ENCODE results near the gene PLEKHG2.

Gene PLEKHG2

DNA sequence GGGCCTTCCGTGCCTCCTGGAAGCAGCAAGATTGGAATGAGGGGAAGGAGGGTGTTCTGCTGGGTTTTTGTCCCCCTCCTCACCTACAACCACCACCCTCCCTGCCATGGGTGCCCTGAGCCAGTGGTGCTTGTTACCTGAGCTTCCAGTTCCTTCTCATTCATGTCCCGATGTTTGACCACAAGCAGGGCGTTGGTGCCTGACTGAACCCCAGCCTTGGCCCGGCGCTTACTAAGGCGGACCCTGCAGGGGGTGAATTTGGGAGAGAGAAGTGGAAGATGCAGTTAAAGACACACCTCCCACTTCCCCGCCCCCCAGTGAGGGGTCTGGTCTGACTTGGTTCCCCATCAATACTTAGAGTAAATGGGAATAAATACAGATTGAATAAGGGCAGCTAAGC, 25.9 kb upstream of the PLEKHG2 start:
- DNase-seq, result no peak

DNA sequence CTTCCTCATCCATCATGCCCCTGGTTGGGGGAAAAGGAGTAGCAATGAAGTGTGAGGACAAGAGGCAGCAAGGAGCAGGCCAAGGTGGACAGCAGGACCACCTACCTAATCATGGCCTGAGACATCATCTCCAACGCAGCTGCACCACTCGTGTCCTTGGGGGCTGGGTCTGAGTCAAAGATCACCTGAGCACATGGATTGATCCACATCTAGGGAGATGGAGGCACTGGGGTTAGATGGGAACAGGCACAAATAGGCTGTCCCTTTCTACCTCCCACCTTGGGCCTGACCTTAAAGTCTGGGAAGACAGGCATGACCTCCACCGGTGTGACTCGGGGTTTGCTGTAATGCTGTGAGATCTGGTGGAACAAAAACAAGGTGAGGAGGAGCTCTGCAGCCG, 23.8 kb upstream of the PLEKHG2 start:
- no peak for DNase-seq

DNA sequence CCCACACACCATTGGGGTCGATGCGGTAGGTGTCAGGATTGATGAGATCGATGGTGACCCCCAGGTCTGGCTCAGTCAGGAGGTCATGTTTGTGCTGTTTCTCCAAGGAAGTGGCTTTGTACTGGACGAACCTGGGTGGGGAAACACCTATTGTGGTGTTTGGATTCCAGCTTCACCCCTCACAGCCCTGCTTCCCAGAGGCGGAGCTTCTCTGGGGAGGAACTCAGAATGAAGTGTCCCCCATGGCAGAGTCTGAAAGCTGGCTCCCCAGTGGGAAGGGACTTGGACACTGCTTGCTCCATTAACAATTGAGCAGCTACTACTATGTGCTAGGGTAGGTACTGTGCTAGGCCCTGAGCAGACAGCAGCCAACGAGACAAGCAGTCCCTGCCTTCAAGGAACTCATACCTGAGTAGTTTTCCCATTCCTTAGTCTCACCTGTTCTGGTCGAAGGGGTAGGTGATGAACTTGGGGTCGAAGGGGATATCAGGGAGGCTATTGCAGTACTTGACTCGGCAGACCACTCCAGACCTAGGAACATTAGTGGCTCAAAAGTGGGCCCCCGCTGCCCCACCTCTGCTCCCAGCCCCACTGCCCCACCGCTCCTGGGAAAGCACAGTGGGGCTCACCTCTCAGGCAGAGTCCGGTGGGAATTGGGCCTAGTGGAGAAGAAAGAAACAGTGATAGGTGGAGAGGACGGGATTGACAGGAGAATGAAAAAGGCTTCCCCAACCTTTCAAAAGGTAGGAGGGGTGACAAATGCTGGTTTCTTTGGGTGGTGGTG, 22.6 kb upstream of the PLEKHG2 start:
- no peak for DNase-seq

DNA sequence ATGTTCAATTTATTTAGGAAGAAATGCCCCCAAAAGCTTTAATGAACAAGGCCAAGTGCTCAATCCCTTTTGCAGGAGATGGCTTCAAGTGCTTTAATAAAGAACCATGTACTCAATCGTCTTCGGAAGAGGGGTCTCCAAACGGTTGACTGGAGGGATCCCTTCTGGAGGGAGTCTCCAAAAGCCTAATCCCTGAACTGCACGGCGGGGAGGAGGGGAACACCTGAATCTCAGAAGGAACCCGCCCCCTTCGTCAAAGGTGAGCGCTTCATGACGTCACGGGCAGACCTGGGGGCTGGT, 22.1 kb upstream of the PLEKHG2 start:
- DNase-seq, result no peak

DNA sequence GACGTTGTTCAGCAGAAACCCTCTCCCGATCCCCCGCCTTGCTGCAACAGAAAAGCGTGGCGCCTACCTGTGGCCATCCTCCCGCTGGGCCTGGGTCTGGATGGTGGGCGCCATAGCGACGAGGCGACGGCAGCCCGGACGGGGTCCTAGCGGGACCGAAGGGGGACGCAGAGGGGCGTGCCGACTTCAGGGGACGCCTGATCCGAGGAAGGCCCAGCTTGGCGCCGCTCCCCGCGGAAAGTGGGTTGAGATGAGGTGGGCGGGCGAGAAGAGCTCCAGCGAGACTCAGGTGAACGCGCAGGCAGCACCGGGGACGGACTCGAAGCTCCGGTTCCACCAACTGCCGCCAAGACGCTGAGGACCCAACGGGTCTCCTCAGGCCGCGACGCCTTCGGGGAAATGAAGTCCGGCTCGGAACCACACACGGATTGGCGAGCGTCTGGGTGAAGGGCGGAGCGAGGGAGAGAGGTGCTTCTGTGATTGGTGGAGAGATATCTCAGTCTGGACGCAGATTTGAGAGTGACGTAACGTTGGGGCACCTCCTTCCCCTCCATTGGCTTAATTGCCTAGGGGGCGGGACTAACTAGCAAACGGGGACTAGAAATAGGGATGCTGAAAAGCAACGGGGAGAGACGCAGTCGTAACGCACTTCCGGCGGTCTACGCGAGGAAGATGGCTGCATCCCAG, 21.6 kb upstream of the PLEKHG2 start, which contains the start of the genes MED29 and PAF1:
Gene MED29 (plus strand): TSS at position 628 of the 687 bp plus-strand sequence. CDS start 45 bp downstream, at position 673.
Gene PAF1 (minus strand): TSS at position 356 of the 687 bp plus-strand sequence. CDS start 242 bp downstream, at position 114.
- peak; percentile 90 for DNase-seq

DNA sequence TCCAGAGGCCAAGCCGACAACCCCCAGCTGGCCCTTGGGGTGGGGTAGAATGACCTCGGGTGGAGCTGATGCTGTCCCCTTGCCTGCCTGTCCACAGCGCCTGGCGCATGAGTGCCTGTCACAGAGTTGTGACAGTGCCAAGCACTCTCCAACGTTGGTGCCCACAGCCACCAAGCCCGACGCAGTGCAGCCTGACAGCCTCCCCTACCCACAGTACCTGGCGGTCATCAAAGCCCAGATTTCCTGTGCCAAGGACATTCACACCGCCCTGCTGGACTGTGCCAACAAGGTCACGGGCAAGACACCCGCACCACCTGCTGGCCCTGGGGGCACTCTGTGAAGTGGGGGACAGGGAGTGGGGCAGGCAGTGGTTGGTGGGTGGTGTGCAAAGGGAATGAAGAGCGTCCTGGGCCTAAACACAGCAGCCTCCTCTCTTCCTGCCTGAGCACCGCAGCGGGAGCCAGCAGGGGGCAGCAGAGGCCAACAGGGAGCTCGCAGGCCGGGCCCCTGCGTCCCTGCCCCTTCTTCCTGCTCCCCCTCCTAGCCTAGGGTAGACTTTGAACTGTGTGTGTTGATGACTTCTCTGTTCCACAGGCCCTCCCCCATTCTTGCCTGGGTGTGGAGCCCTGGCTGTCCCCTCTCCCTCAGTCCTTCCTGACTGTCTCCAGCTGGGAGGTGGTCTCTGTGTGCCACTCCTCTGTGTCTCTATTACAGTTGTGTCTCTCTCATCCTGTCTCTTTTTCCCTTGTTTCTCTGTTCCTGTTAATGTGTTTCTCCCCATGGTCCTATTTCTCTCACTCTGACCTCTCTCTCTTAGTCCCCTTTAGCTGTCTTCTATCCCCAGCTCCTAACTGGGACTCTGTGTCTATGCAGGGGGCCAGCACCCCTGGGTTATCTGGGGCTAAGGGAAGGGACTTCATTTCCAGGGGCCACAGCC, 14.8 kb upstream of the PLEKHG2 start:
- DNase-seq, result peak; percentile 96

DNA sequence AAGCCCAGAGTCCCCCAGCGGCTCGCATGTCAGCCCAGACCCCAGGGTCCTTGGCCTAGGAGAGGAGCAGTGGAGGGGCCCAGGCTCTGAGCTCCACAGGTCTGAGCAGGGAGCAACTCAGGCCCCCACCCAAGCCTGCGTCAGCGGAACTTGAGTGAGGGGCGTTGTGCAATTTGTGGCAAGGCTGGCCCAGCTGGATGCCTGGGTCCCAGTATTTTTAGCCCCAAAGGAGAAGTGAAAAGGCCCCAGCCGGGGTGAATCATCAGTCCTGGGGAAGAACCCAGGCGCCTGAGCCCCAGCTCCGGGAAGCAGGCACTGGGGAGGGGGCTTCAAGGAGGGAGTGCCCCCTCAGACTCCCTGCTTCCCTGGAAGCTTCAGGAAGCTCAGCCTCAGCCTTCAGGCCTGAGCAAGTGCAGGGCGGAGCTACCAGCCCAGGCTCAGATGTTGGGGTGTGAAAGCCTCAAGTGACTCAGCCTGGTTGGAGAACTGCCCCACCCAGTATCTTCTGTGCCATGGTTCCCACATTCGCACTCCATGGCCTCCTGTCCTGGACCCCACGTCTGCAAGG, 14.1 kb upstream of the PLEKHG2 start:
- DNase-seq, result peak; percentile 39

DNA sequence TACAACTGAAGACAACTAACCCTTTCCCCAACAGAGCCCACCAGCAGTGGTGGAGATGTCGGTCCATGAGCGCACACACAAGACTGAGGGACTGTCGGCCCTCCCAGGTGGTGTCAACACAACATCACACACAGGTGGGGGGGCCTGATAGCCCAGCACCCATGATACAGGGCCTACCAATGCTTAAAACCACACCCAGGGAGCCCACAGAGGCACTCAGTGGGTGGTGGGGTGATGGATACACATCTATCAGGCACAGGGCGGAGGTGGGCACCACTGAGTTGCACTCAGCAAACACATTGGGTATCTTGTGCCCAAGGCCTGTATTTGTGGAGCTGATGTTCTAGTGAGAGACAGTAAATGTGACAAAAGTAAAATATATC, 12.8 kb upstream of the PLEKHG2 start:
- no peak for DNase-seq

DNA sequence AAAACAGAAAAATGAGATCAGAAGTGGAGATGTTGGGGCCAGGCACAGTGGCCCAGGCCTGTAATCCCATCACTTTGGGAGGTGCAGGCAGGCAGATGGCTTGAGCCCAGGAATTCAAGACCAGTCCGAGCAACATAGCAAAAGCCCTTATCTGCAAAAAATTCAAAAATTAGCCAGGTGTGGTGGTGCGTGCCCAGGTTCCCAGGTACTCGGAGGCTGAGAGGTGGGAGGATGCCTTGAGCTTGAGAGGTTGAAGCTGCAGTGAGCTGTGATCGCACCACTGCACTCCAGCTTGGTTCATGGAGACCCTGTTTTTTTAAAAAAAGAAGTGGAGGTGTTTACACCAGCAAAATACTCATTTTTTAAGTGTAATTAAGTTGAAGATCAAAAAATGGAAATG, 12.4 kb upstream of the PLEKHG2 start:
- no peak for DNase-seq

DNA sequence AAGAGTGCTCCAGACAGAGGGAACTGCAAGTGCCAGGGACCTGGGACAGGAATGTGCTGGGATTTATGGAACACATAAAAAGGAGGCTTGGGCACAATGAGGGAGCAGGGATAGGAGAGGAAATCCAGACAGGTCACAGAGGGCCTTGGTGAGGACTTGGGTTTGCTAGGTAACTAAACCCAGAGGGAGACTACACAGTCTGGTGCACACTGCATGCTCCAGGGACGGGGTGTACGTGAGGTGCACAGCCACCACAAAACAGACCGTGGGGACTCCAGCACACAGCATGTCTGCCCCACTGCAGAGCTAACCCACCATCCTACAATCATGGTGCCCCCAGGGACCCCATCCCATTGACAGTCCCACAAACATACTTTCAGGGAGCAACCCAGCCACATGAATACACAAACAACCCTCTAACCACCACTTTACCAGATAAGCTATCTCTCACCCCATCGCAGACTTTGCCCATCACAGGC, 11.4 kb upstream of the PLEKHG2 start:
- DNase-seq, result no peak

DNA sequence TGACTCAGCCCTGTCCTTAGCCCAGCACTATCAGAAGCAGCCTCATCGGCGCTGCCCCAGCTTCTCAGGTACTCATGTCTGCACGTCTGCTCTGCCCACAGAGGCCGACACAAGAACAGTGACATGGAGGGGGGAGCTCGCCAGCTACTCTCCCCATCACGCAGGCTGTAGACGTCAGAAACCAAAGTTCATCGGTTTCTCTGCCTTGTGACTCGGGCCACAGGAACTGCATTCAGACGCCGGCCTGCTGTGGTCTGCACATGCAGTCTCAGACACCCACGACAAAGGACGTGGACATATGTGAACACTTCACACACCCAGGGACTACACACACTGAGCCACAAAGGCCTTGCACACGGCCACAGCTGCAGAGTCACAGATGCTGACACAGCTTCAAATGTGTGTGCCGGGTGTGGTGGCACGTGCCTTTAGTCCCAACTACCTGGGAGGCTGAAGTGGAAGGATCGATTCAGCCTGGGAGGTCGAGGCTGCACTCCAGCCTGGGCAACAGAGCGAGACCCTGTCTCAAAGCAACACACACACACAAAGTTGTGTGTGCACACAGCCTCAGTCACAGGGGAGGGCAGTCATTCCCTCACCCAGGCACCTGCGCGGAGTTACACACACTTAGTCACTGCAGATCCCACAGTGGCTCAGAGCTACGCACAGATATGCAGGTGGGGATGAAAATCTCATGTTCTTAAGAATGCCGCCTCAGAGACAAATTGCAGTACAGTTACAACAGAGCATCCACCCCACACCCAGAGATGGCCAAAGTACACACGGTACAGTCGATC, 10.7 kb upstream of the PLEKHG2 start:
- peak; percentile 59 for DNase-seq

DNA sequence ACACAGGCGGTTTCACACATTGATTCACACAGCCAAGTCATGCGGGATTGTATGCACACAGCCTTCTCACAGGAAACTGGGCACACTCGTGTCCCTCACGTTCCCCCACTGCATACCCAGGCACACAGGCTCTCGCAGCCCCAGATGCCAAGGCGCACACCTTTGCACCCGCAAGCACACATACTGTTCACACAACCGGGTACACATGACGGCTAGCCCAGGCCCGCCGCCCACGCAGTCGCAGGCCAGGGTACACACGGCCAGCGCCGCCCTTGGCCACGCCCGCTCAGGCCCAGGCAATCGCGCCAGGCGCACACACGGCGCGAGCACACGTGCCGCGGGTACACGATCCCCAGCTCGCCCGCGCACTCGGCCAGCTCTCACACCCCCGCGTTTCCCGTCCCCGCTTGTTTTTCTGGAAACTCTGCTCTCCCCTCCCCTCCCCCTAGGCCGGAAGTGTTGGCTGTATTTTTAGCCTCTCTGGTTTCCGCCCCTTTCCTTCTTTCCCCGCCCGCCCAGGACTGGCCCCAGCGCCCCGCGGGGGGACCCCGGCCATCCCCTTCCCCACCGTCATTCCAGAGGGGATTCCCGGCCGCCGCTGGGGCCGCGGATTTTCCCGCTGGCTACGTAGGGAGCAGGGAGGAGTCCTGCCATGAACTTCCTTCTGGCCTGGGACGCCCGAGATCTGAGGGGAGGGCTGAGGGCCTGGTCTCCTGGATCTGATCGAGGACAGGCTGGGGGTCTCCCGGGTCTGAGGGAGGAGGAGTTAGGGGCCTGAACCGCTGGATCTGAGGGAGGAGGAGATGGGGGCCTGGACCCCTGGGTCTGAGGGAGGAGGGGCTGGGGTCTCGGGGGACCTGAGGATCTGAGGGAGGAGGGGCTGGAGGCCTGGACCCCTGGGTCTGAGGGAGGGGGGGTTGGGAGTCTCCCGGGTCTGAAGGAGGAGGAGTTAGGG, 9.8 kb upstream of the PLEKHG2 start:
- DNase-seq, result peak; percentile 83

DNA sequence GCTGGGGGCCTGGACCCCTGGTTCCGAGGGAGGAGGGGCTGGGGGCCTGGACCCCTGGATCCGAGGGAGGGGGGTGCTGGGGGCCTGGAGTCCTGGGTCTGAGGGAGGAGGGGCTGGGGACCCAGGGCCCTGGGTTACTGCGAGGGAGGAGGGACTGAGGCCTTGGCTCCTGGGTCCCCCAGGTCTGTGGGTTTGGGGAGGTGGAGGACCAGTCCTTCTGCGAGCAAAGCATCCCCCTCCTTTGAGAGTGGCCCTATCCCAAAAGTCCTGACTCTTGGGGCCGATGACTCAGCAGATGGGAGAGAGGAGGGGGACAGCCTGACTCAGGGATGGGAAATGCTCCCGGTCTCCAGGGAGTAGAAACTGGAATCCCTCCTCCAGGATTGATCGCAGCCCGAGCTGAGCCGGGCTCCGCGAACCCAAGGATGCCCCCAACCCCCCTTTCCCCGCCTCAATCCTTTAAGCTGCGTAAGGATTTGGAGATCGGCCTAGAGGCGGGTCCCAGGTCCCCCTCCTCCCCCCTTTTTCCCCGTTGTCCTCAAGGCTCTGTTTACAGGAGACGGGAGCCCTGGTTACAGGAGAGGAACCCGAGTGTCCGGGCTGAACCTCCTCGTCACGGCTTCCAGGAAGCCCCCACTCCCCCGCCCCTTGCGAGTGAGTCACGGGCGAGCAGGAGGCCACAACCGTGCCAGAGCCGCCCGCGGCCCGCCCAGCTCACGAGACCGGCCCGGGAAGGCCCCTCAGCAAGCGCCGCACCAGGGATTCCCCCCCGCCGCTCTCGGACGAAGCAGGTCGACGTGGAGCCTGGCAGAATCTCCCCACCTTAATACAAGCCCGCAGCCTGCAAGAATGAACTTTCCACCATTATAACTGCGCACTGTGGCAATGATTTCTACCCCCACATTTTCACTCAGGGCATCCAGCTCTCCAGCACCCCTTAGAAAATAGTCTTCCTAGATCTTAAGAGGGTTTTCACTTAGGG, 8.8 kb upstream of the PLEKHG2 start:
- DNase-seq, result peak; percentile 92

DNA sequence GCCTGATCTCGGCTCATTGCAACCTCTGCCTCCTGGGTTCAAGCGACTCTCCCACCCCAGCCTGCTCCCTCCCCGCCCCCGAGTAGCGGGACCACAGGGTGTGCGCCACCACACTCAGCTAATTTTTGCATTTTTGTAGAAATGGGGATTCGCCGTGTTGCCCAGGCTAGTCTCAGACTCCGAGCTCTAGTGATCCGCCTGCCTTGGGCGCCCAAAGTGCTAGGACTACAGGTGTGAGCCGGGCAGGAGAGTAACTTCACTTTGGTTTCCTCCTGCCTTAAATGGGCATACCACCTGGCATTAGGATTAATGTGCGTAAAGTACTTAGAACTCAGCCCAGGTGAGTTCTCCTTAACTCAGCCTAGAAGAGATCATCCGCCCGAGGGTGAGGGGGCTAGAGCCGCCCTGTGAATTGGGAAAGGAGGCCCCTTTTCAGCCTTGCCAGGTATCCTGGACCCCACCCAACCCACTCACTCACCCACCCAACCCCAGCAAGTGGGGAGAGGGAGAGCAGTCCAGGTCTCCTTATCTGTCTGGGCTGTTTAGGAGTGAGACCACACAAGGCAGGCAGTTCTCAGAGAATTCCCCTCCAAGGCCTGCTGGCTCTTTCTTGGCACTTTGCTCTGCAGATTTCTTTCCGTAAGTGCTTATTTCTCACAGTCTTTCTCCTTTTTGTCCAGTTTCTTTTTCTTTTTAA, 7.1 kb upstream of the PLEKHG2 start:
- no peak for DNase-seq

DNA sequence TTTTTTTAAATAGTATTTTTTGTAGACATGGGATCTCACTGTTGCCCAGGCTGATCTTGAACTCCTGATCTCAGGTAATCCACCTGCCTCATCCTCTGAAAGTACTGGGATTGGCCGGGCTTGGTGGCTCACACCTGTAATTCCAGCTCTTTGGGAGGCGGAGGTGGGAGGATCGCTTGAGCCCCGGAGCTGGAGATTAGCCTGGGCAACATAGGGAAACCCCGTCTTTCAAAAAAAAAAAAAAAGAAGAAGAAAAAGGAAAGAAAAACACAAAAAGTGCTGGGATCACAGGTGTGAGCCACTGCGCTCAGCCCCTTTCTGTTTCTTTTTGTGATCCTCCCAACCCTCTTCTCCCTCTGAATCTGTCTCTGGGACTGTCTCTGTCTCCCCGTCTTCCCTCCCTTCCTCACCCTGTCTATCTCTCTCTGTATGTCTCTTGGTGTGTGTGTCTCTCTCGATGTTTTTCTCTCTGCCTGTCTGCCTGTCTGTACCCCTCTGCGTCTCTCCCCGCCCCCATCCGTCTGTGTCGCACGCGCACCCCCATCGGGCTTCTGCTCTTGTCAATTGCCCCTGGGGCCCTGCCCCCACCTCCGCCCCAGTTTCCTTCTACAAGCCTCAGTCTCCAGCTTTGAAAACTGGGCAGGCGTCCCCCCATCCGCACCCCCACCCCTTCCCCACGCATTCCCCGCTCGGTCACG, 6.4 kb upstream of the PLEKHG2 start:
- peak; percentile 83 for DNase-seq

DNA sequence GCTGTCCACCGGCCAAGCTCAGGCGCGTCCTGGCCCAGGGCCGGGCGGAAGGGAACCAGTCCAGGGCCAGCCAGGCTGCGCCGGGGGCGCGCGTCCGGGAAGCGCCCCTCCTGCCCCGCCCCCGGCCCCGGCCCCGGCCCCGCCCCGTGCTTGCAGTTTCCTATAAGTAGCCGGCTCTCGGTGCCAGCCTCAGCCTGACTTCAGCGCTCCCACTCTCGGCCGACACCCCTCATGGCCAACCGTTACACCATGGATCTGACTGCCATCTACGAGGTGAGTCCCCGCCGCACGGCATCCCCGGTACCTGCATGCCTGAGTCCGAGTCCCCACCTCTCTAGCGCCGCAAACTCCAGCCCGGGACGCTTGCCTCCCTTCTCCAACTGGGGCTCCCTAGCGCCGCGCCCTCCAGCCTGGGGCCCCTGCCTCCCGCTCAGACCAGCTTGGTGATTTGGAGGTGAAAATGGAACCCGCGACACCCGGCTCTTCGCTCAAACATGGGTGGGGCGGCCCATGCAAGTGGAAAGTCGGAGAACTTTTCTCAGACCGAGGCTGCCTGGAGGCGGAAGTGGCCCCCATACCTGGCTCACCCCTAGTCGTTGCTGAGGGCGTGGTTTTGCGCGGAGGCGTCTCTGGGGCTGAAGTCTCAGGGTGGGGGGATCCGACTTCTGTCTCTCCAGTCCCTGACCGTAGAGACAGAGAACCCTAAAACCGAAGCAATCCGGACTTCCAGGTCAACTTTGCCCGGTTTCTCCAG, 5.6 kb upstream of the PLEKHG2 start, which contains the start of gene ZFP36:
Gene ZFP36 (plus strand): TSS at position 192 of the 754 bp plus-strand sequence. CDS start 58 bp downstream, at position 250.
- peak; percentile 87 for DNase-seq

DNA sequence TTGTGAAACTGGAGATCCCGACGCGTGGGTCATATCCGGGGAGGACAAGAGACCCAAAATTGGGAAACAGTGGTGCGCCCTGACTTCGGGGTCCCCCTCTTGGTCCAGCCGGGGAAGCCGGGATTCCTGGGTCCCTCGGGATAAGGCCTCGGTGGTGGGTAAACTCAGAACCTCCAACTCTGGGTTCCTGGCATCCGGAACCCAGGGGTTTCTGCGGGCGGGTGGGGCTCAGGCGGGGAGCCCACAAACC, 5.1 kb upstream of the PLEKHG2 start:
- DNase-seq, result no peak
